Fibroblast of skin of back (primary cell): ENCODE results near the gene PNPT1. TPM values are rescaled to one million over a fixed set of nuclear protein-coding genes. Genes with fewer than 3 reads are reported as not detected.
"Not testable (repeated sequence)": the region's sequence is repeated elsewhere in the genome, so short reads cannot be mapped to it uniquely, and the experiment has no call there.

Experiments
- DNase-seq: peaks from one replicate; pipeline ENCODE4 v3.0.0-alpha.2; 2013
- polyA plus RNA-seq, 2 experiments: library from polyadenylated mRNA; unstranded; fragments of 120-200 nt; gene quantifications; one replicate each; pipeline ENCODE4 v1.2.1, GENCODE V29; 2013; ENCODE audit not compliant: insufficient read length in 2 of 2

The PNPT1 gene
- 19.7 TPM for polyA plus RNA-seq (2013, experiment 1 of 2; ENCODE audit: insufficient read length)
- 12.2 TPM for polyA plus RNA-seq (2013, experiment 2 of 2; ENCODE audit: insufficient read length)

- DNase-seq, result peak; percentile 94
Measured at GRCh38 chr2:55693181-55694125, at the start of gene PNPT1. Gene PNPT1, minus strand, starts transcription at chr2:55693844. Its CDS starts 21 bp downstream, at chr2:55693823.

GRCh38 chr2:55742996-55743395, 49.4 kb upstream of the PNPT1 start:
- no peak for DNase-seq

- DNase-seq, result not testable (repeated sequence)
Measured at GRCh38 chr2:55736019-55736536, 42.4 kb upstream of the PNPT1 start.

GRCh38 chr2:55734726-55735125, 41.1 kb upstream of the PNPT1 start:
- DNase-seq, result no peak

GRCh38 chr2:55733335-55733734, 39.7 kb upstream of the PNPT1 start:
- no peak for DNase-seq

GRCh38 chr2:55732854-55733253, 39.2 kb upstream of the PNPT1 start:
- DNase-seq, result no peak

GRCh38 chr2:55729136-55729685, 35.6 kb upstream of the PNPT1 start:
- DNase-seq, result no peak

- peak; percentile 32 for DNase-seq
Measured at GRCh38 chr2:55721596-55722215, 28.1 kb upstream of the PNPT1 start.

GRCh38 chr2:55720417-55720816, 26.8 kb upstream of the PNPT1 start:
- no peak for DNase-seq

GRCh38 chr2:55719852-55720251, 26.2 kb upstream of the PNPT1 start:
- DNase-seq, result no peak

GRCh38 chr2:55718165-55719008, 24.7 kb upstream of the PNPT1 start:
- DNase-seq, result peak; percentile 67

GRCh38 chr2:55715626-55716025, 22.0 kb upstream of the PNPT1 start:
- no peak for DNase-seq

GRCh38 chr2:55715178-55715577, 21.5 kb upstream of the PNPT1 start:
- not testable (repeated sequence) for DNase-seq

- DNase-seq, result no peak
Measured at GRCh38 chr2:55712477-55713060, 18.9 kb upstream of the PNPT1 start.

GRCh38 chr2:55710025-55710424, 16.4 kb upstream of the PNPT1 start:
- no peak for DNase-seq

- no peak for DNase-seq
Measured at GRCh38 chr2:55707751-55708150, 14.1 kb upstream of the PNPT1 start.

- DNase-seq, result not testable (repeated sequence)
Measured at GRCh38 chr2:55706258-55706657, 12.6 kb upstream of the PNPT1 start.

GRCh38 chr2:55705027-55705653, 11.5 kb upstream of the PNPT1 start:
- no peak for DNase-seq

GRCh38 chr2:55703350-55703749, 9.7 kb upstream of the PNPT1 start:
- DNase-seq, result no peak

- DNase-seq, result not testable (repeated sequence)
Measured at GRCh38 chr2:55692740-55693139, 904 bp downstream of the PNPT1 start.

- no peak for DNase-seq
Measured at GRCh38 chr2:55672630-55673029, 21.0 kb downstream of the PNPT1 start.
